ENCODE measurements around the gene RHBDD3.
"Not testable (repeated sequence)": the region's sequence is repeated elsewhere in the genome, so short reads cannot be mapped to it uniquely, and the experiment has no call there.

Gene RHBDD3

GRCh38 chr22:29269230-29269604 lies 1.4 kb upstream of the RHBDD3 start:
- DNase-seq = no peak

DNA sequence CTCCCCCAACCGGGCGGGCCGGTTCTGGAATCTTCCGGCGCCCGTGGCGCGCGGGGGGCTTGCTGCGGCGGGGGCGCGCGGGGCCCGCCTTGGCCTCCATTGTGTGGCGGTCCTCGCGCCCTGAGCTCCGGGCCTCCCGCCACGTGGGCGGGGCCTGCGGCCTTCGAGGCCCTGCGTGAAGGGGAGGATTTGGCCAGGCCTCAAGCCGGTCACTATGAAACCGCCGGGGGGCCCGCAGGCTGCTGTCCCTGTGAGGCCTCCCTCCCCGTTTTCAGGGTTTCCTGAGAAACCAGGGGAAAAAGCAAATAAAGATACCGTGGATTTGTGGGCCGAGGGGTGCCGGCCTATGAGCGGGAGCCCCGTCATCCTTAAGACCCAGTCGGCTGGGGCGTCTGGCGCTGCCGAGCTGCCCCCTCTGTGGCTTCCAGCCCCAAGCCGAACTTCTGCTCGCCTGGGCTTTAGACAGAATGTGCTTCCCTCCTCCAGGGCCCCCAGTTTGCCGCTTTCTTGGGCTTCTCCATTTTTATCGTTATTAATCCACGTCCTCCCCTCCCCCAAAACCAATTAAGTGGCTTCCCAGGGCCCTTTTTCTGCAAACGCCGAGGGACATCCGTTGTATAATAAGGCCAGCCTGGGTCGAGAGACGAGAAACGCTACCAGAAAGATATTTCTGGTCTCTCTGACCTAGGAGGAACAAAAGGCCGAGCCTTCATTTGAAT lies 889 bp upstream of the RHBDD3 start:
- peak; percentile 27 to 82 for DNase-seq

GRCh38 chr22:29267462-29267857 lies 321 bp downstream of the RHBDD3 start:
- no peak for DNase-seq

DNA sequence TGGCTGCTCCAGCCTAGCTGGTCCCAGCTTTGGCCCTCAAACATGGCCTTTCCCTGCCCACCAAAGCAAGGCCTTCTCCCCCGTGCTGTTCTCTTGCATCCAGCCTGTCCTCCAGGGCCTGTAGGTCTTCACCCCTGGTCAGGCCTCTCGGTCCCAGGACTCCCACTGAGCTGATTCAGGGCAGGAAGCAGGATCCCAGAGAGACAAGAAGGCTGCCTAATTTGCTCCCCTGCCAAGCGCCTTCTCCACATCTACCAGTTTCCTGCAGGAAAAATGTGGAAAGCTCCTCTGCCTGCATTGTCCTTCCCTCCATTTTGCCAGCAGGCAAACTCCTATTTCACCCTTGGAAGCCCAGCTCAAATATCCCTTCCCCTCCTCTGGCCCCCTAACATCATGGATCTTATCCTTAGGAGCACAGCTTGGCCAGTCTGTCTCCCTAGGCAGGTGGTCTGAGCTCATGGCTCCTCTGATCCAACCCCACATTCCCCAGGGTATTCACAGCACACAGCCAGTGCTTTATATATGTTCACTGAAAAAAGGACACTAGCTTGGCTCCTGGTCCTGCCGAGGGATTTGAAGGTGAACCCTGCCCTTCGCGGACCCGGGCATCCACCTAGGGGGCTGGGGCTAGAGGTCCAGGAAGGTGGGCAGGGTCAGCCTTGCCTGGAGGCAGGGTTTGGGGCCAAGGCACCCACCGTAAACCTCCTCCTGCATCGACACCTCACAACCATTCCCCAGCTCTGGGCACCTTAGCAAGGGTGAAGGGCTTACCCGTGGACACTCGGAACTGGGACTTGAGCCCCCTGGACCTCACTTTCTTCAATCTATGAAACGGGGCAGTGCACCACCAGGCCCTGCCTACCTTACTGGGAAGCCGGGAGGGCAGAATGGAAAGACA lies 968 bp downstream of the RHBDD3 start:
- peak in 1 of 2 experiments; percentile 23 for DNase-seq

DNA sequence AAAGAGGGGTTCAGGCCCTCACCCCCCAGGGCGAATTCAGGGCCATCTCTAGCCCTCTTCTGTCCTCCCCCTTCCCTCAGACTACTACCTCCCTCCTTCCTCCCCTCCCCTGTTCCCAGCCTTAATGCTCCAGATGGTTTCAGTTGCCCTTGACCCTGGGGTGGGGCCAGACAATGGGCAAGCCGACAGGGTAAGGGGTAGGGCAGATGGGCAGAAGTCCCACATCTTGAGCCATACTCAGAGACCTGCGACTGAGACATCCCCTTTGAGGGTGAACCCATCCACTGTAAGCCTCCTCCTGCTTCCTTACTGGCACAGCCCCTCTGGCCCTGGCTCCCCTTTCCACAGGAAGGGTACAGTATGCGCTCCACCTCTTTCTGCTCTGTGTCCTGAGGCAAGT lies 1.9 kb downstream of the RHBDD3 start:
- DNase-seq = no peak

DNA sequence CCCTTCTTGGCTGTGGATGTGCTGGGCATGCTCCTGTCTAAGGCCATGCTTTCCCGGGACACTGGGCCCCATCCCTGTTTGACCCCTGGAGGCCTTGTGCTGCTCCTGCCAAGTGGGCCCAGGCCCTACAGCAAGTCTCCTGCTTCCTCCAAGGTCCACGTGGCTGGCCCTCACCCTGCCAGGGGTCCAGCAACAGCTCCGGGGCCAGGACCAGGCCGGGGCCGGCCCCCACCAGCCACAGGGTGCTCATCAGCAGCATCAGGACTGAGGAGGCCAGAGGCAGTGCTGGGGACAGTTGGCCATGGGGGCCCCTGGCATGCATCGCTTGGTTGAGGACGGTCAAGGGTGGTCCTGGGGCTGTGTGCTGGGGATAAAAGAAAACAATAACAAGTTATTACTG lies 2.5 kb downstream of the RHBDD3 start:
- DNase-seq = no peak

- no peak for DNase-seq
These were observed 3.9 kb downstream of the RHBDD3 start for GRCh38 chr22:29263791-29264276.

- no peak for DNase-seq
These were observed 7.0 kb downstream of the RHBDD3 start for GRCh38 chr22:29260601-29261315.

DNA sequence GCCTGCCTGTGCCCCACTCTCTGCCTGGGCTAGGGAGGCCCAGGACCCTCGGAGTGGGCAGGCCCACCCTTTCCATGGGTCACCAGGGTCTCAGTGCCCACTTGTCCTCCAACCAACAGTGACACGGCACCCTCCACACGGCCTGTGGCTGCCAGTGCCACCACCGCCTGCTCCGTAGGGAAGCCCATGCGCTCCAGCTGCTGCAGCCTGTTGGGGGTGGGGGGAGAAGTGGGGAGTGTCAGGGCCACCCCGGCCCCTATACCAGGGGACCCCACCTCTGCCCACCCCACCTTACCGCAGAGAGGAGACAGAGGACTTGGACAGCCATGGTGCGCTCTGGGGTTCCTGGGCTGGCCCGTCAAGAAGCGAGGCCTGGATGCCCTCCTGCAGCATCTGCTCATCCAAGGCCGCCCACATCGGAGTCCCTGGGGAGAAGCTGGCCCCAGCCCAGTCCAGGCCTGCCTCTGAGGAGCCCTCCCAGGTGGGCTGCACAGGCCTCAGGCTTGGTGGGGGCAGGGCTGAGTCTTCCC lies 7.7 kb downstream of the RHBDD3 start:
- no peak for DNase-seq

GRCh38 chr22:29259253-29259899 lies 8.4 kb downstream of the RHBDD3 start:
- no peak for DNase-seq

GRCh38 chr22:29258407-29259252 lies 9.2 kb downstream of the RHBDD3 start:
- no peak for DNase-seq

DNA sequence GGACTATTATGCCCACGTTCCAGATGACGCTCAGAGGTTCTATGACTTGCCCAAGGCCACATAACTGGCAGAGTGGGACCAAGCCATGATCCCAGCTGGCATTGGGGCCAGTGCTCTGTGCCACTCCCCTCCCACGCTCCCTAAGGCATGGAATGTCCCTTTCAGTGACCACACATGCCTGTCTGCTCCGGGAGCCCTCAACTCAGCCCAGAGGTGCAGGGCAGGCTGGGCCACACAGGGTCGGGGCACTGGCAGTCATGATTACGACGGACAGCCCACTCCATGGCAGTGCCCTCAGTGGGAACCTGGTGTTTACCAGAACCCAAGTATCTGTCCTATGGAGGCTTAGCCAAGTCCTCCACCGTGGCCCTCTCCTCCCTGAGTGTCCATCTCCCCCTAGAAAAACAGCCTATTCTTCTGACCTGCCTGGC lies 10.0 kb downstream of the RHBDD3 start:
- no peak for DNase-seq

DNA sequence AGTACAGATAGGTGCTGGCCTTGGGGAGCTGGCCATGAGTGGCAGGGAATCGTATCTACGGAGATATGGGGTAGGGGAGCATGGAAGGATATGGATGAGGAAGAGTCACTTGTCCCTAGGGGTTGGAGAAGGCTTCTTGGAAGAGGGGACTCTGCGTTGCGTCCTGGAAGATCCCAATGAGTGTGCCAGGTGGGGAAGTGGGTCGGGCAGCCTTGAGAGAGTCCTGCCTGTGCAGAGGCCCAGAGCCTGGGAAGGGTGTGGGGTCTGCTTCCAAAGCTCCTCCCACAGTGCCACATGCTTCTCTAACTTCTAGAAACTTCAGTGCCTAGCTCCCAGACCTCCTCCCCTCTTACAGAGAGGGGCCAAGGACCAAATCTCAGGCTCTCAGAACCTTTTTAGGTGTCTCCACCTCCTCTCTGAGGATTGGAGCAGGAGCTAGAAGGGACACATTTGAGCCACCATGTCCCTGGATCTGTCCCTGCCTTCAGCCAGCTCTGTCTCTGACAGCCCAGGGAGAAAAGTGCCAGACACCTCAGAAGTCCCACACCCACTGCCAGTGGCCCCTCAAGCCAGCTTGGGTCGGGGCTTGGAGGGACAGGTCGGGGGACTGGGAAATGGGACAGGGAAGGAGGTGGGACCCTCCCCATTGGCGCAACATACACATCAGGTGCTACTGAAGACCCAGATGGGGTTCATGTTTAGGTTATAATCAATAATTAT lies 11.0 kb downstream of the RHBDD3 start:
- no peak for DNase-seq

DNA sequence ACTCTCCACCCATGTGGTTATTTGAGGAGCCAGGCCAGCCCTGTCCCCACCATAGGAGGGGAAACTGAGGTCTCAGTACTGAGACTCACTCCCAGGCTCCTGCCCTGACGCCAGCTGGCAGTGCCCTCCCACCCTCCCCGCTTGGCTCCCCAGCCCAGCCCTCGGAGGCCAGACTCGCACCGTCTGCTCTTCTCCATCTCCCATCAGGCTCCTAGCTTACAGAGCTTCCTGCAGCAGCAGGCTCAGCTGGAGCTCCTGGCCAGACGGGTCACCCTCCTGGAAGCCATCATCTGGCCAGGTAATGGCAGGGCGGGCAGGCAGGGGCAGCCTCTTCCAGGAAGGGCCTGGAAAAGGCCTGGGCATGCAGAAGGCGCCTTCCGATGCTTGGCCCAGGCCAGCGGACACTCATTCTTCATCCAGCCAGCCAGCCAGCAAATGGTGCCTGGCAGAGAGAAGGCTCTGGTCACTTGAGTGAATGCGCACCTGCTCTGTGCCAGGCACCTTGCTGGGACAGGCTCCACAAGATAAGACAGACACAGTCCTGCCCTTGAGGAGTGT lies 12.6 kb downstream of the RHBDD3 start:
- no peak for DNase-seq

- DNase-seq = no peak
These were observed 13.5 kb downstream of the RHBDD3 start for GRCh38 chr22:29254286-29254660.

DNA sequence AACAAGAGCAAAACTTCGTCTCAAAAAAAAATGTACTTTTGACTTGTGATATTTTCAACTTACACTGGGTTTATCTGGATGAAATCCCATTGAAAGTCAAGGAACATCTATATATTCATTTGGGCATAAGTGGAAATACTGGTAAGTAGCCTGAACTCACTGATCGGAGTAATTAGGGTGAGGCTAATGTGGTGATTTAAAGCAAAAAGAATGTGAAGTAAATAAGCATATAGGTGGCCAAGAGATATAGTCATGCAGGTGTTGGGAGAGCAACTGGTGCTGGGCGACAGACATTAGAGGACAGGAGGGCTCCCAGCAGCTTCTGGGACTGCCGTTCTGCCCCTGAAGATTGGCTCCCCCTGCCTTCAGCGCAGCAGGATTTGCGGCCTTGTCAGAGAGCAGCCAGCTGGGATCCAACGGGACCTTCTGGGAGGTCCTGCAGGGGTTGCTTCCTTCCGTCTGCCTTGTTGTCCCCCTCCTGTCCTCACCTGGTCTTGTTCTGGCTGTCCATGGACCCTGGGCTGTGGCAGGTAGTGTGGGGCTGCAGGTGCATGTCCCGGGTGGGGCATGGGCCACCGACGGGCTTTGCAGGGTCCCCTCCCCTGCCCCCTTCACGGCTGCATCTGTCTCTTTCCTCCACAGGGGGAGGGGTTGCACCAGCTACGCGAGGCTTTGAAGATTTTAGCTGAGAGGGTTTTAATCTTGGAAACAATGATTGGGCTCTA lies 14.1 kb downstream of the RHBDD3 start:
- DNase-seq = no peak

- no peak for DNase-seq
These were observed 15.5 kb downstream of the RHBDD3 start for GRCh38 chr22:29251981-29252911.

DNA sequence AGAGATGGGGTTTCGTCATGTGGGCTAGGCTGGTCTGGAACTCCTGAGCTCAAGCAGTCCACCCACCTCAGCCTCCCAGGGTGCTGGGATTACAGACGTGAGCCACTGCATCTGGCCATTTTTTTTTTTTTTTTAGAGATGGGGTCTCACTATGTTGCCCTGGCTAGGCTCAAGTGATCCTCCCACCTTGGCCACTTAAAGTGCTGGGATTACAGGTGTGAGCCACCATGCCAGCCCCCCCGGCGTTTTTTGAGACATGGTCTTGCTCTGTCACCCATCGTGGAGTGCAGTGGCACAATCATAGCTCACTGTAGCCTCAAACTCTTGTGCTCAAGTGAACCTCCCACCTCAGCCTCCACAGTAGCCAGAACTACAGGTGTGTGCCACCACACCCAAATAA lies 16.5 kb downstream of the RHBDD3 start:
- DNase-seq = no peak

GRCh38 chr22:29247891-29248290 lies 19.9 kb downstream of the RHBDD3 start:
- DNase-seq = not testable (repeated sequence)
